ENCODE data around the gene ZNF774.
"Not testable (repeated sequence)": the region's sequence is repeated elsewhere in the genome, so short reads cannot be mapped to it uniquely, and the experiment has no call there.

ZNF774 gene

GRCh38 chr15:90388462-90389380 is 36.6 kb downstream of the ZNF774 start:
- ATAC-seq (peak; percentile 58), DNase-seq (peak; percentile 71)

DNA sequence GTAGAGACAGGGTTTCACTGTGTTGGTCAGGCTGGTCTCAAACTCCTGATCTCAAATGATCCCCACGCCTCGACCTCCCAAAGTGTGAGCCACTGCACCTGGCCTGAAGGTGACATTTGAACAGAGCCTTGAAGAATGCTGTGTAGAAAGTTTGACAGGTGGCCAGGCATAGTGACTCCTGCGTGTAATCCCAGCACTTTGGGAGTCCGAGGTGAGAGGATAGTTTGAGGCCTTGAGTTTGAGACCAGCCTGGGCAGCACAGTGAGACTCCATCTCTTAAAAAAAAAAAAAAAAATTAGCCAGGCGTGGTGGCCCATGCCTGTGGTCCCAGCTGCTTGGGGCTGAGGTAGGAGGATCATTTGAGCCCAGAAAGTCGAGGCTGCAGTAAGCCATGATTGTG is 37.4 kb downstream of the ZNF774 start:
- no peak for DNase-seq
- ATAC-seq: no peak

DNA sequence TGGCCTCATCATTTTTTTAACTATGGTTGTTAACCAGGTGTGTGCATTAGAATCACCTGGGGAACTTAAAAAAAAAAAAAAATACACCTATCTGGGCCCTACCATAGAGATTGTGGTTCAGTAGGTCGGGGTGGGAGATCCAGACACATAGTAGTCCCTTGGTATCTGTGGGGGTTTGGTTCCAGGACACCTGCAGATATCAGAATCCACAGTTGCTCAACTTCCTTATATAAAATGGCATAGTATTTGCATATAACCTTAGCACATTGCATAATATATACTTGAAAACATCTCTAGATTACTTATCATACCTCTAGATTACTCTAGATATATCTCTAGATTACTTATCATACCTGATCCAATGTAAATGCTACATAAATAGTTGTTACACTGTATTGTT is 41.0 kb downstream of the ZNF774 start:
- ATAC-seq (no peak), DNase-seq (no peak)

DNA sequence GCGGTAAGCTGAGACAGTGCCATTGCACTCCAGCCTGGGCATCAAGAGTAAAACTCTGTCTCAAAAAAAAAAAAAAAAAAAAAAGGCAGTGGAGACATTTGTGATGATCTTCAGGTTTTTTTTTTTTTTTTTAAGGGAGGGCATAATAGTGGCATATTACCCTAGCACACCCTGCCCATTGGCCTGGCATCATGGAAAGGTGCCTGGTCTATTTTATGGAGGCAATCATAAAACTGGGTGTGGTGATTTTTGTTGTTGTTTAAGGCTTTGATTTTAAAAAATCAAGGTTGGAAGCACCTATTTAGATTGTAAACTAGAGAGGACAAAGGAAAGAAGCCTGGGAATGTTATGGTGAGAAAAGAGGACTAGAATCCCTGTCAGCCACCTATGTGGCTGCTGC is 42.0 kb downstream of the ZNF774 start:
- ATAC-seq (no peak), DNase-seq (no peak)

- no peak for DNase-seq
- ATAC-seq: no peak
Observed at GRCh38 chr15:90394748-90395442, 42.8 kb downstream of the ZNF774 start.

DNA sequence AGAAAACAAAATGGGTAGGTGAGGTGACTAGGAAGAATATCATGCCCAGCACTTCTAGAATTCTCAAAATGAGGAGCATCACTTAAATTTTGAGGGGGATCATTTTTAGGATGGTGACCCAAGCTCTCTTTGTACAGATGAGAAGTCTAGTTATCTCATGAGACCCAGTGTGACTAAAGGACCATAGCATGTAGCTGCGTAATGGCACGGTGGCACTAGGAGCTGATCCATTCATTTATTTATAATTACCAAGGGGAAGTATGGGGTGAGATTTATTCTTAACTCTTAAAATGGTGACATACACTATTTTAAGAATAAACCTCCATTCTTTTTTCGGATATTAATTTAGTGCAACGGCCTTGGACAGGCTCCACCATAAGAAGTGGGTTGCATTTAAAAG is 44.2 kb downstream of the ZNF774 start:
- ATAC-seq: no peak
- no peak for DNase-seq

- no peak for DNase-seq
- ATAC-seq: no peak
Observed at GRCh38 chr15:90400005-90400758, 48.1 kb downstream of the ZNF774 start.

DNA sequence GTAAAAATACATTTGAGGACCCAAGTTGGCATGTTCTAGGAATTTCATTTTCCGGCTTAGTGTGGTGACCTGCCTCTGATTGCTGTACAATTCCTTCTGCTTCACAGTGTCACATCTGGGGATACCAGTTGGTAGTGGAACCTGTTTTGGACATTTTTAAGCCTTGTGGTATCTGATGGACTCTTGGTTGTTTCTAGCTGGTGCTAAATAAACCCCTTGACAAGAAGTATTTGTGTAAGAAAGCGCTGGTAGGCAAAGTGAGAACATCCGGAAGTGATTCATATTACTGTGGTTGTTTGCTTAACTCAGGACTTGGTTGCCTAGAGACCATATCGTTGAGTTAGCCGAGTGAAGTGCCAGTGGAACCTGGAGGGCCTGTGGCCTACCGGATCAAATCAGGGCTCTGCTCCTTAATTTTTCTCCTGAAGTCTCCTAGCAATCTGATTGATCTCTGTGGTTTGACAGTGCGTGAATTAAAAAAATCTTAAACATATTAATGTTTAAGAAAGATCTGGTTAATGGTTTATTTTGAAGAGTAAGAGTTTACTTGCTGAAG is 48.8 kb downstream of the ZNF774 start:
- peak; percentile 100 for ATAC-seq
- DNase-seq: peak; percentile 54

GRCh38 chr15:90401495-90401894 is 49.4 kb downstream of the ZNF774 start:
- no peak for ATAC-seq

GRCh38 chr15:90402223-90402622 is 50.1 kb downstream of the ZNF774 start:
- DNase-seq (no peak), ATAC-seq (no peak)

More at GRCh38 chr15:90401495-90401894, 49.4 kb downstream of the ZNF774 start:
- DNase-seq: no peak

GRCh38 chr15:90402767-90403166 is 50.7 kb downstream of the ZNF774 start:
- ATAC-seq (no peak), DNase-seq (no peak)

- ATAC-seq (no peak), DNase-seq (no peak)
Observed at GRCh38 chr15:90405055-90405607, 53.0 kb downstream of the ZNF774 start.

DNA sequence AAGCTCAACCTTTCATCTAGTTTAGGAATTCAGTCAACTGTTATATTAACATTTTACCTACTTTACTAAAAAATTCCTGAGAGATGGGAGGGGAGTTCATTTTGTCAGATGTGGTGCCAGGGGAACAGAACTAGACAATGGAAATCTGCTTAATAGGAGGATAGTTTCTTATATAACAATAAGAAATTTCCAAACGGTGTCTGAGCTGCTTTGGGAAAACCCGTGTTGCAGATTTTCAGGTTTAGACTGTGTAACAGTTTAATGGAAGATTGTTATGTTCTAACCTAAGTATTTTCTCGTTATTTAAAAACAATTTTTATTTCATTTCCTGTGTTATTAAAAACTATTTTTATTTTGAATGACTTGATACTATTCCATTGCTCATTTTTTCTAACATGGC is 55.3 kb downstream of the ZNF774 start:
- no peak for ATAC-seq
- DNase-seq: no peak

DNA sequence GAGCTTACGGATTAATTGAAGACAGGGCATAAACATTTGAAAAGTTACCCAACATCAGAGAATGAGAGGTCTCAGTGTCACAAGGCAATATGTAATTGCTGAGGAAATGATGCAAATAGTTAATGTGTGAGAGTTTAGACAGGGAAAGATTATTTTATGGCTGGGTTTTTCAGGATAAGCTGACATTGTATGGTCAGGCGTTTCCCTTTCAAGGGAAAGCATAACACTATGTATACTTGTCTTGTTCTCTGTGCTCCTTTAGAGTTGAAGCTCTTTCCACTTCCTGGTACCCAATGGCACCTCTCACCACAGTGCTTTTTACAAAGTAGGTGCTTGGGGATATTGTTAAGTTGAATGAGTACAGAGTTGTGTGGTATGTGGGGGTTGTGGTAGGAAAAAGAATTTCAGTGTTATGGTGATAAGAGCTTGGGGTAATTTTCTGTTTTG is 55.8 kb downstream of the ZNF774 start:
- peak; percentile 98 for ATAC-seq
- DNase-seq: no peak

DNA sequence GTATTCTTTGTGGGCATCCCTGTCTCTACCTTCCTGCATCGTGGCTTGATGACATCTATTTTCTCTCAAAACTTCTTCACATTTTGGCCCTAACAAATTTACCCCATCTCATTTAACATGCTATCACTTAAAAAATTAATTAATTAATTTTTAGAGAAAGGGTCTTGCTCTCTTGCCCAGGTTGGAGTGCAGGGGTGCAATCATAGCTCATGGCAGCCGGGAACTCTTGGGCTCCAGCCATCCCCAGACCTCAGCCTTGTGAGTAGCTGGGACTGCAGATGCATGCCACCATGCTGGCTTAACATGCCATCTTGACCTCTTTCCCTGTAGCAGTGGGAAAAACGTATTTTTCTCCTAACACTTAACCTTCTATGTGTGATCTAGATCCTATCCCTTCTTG is 56.6 kb downstream of the ZNF774 start:
- no peak for DNase-seq

DNA sequence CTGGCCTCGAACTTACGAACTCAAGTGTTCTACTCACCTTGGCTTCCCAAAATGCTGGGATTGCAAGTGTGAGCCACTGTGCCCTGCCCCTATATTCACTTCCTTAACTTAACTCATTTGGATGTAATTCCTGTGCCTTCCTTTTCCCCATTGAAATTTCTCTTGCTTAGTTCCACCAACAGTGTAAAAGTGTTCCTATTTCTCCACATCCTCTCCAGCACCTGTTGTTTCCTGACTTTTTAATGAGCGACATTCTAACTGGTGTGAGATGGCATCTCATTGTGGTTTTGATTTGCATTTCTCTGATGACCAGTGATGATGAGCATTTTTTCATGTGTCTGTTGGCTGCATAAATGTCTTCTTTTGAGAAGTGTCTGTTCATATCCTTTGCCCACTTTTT is 57.5 kb downstream of the ZNF774 start:
- DNase-seq, ATAC-seq: not testable (repeated sequence)

More for the DNA sequence above, 56.6 kb downstream of the ZNF774 start:
- no peak for ATAC-seq

GRCh38 chr15:90410316-90410715 is 58.2 kb downstream of the ZNF774 start:
- not testable (repeated sequence) for DNase-seq, ATAC-seq

DNA sequence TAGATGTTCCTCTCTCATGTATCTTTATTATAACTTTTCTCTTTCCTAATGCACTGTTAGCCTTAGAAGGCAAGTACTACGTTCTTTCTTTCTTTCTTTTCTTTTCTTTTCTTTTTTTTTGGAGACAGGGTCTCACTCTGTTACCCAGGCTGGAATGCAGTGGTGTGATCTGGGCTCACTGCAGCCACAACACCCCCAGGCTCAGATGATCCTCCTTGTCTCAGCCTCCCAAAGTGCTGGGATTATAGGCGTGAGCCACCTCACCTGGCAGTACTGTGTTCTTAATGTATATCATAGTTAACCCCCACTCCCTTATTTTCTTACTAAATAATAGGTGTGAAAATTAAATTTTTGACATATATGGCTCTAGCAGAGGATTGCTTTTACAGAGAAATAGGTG is 59.1 kb downstream of the ZNF774 start:
- no peak for ATAC-seq
- no peak for DNase-seq

Measured in stimulated activated naive CD8-positive, alpha-beta T cell treated with anti-CD3 and anti-CD28 coated beads, Interleukin-15, Interleukin-2, amounts not matched to agents 100 U/mL and 50 U/mL, for 24 hours (primary cell).